Measurements from ENCODE around the gene SSBP3. TPM values are rescaled to one million over a fixed set of nuclear protein-coding genes. Genes with fewer than 3 reads are reported as not detected.

SSBP3 gene
- total RNA-seq, 1 donor from 2014 or later: 44.0 TPM

- intact Hi-C loops (cut with DNase I): no loop called here
- DNase-seq (no peak), ATAC-seq (no peak)
- Histone ChIP-seq H3K9me3 (no peaks in the 10 kb centered on the region), H3K4me1 (peaks cover 43% of the 10 kb centered on the region), H3K4me3 (no peak overlapping the region), H3K27me3 (ENCODE audit: low read depth) (no peaks in the 10 kb centered on the region), H3K36me3 (peaks cover 48% of the 10 kb centered on the region), H3K27ac (no peak overlapping the region)
- TF ChIP-seq CTCF (IDR thresholded peaks at IDR 0.05): no peak
Observed at GRCh38 chr1:54401799-54402198, 4.4 kb downstream of the SSBP3 start.

- no peak for DNase-seq
- no peak for TF ChIP-seq CTCF (IDR thresholded peaks at IDR 0.05)
- H3K27me3 ChIP-seq (ENCODE audit: low read depth): no peaks in the 10 kb centered on the region
- no peak for ATAC-seq
- H3K9me3 ChIP-seq: no peaks in the 10 kb centered on the region
- H3K4me1 ChIP-seq: peaks cover 44% of the 10 kb centered on the region
- H3K36me3 ChIP-seq: peaks cover 57% of the 10 kb centered on the region
- no peak overlapping the region for H3K4me3 ChIP-seq
- H3K27ac ChIP-seq: no peak overlapping the region
- intact Hi-C loops (cut with DNase I): no loop called here
Observed at GRCh38 chr1:54400329-54400728, 5.9 kb downstream of the SSBP3 start.

- intact Hi-C loops (cut with DNase I): no loop called here
Observed at GRCh38 chr1:54399765-54400164, 6.4 kb downstream of the SSBP3 start.

GRCh38 chr1:54398963-54399528 lies 7.1 kb downstream of the SSBP3 start:
- TF ChIP-seq CTCF (IDR thresholded peaks at IDR 0.05): no peak
- ATAC-seq: no peak
- no peak for DNase-seq
- no peak overlapping the region for H3K4me3 ChIP-seq
- no peak overlapping the region for H3K27ac ChIP-seq
- no peaks in the 10 kb centered on the region for H3K9me3 ChIP-seq
- peaks cover 32% of the 10 kb centered on the region for H3K4me1 ChIP-seq
- no peaks in the 10 kb centered on the region for H3K27me3 ChIP-seq (ENCODE audit: low read depth)
- intact Hi-C loops (cut with DNase I): no loop called here
- peaks cover 62% of the 10 kb centered on the region for H3K36me3 ChIP-seq

More at GRCh38 chr1:54399765-54400164, 6.4 kb downstream of the SSBP3 start:
- no peak for DNase-seq
- H3K27me3 ChIP-seq (ENCODE audit: low read depth): no peaks in the 10 kb centered on the region
- no peak overlapping the region for H3K4me3 ChIP-seq
- peaks cover 60% of the 10 kb centered on the region for H3K36me3 ChIP-seq
- H3K4me1 ChIP-seq: peaks cover 39% of the 10 kb centered on the region
- no peak for TF ChIP-seq CTCF (IDR thresholded peaks at IDR 0.05)
- H3K27ac ChIP-seq: no peak overlapping the region
- H3K9me3 ChIP-seq: no peaks in the 10 kb centered on the region
- no peak for ATAC-seq

- Histone ChIP-seq H3K27ac (no peak overlapping the region), H3K9me3 (no peaks in the 10 kb centered on the region)
- no peak for ATAC-seq
Observed at GRCh38 chr1:54397980-54398379, 8.2 kb downstream of the SSBP3 start.

More at GRCh38 chr1:54397980-54398379, 8.2 kb downstream of the SSBP3 start:
- Histone ChIP-seq H3K36me3 (peaks cover 72% of the 10 kb centered on the region), H3K4me1 (peaks cover 21% of the 10 kb centered on the region), H3K4me3 (no peak overlapping the region), H3K27me3 (ENCODE audit: low read depth) (no peaks in the 10 kb centered on the region)
- intact Hi-C loops (cut with DNase I): no loop called here
- no peak for DNase-seq
- TF ChIP-seq CTCF (IDR thresholded peaks at IDR 0.05): no peak

All from lower lobe of right lung (tissue), 2 donors.